Measurements from ENCODE around the gene REXO2. TPM values are rescaled to one million over a fixed set of nuclear protein-coding genes. Genes with fewer than 3 reads are reported as not detected.

REXO2 gene
- total RNA-seq (10 to 100 TPM; 77.0 to 97.1 TPM), polyA plus RNA-seq (ENCODE audit: insufficient read length in 6 of 6) (100 to 1,000 TPM in 1 of 6 donors, 10 to 100 TPM in 5; 72.1 to 101 (median 86.0) TPM)
- long read RNA-seq, donor 1, transcript REXO2-220 (7 exons, 1,158 nt), result major isoform, 50 of 58 reads
- long read RNA-seq, donor 1, partial matches to known transcripts, result 0 of 58 reads
- long read RNA-seq, donor 1, other reads (novel, unspliced or antisense), result 0 of 58 reads
- long read RNA-seq, donor 2, transcript REXO2-220 (7 exons, 1,158 nt), result major isoform, 32 of 38 reads
- long read RNA-seq, donor 2, partial matches to known transcripts, result 0 of 38 reads
- long read RNA-seq, donor 2, other reads (novel, unspliced or antisense), result 0 of 38 reads
- long read RNA-seq, donor 3, transcript REXO2-220 (7 exons, 1,158 nt), result major isoform, 17 of 32 reads
- long read RNA-seq, donor 3, partial matches to known transcripts, result 10 of 32 reads
- long read RNA-seq, donor 3, other reads (novel, unspliced or antisense), result 0 of 32 reads
- long read RNA-seq, donor 4, transcript REXO2-220 (7 exons, 1,158 nt), result major isoform, 98 of 117 reads
- long read RNA-seq, donor 4, transcript REXO2-204 (4 exons, 1,081 nt), result minor isoform, 8 of 117 reads
- long read RNA-seq, donor 4, partial matches to known transcripts, result 1 of 117 reads
- long read RNA-seq, donor 4, other reads (novel, unspliced or antisense), result 6 of 117 reads
- long read RNA-seq, donor 5, transcript REXO2-220 (7 exons, 1,158 nt), result major isoform, 30 of 41 reads
- long read RNA-seq, donor 5, partial matches to known transcripts, result 0 of 41 reads
- long read RNA-seq, donor 5, other reads (novel, unspliced or antisense), result 0 of 41 reads
- long read RNA-seq, donor 6, transcript REXO2-220 (7 exons, 1,158 nt), result major isoform, 17 of 20 reads
- long read RNA-seq, donor 6, partial matches to known transcripts, result 0 of 20 reads
- long read RNA-seq, donor 6, other reads (novel, unspliced or antisense), result 0 of 20 reads
- long read RNA-seq, donor 7, transcript REXO2-220 (7 exons, 1,158 nt), result major isoform, 13 of 20 reads
- long read RNA-seq, donor 7, partial matches to known transcripts, result 5 of 20 reads
- long read RNA-seq, donor 7, other reads (novel, unspliced or antisense), result 0 of 20 reads
- long read RNA-seq, donor 8, transcript REXO2-220 (7 exons, 1,158 nt), result major isoform, 20 of 25 reads
- long read RNA-seq, donor 8, partial matches to known transcripts, result 0 of 25 reads
- long read RNA-seq, donor 8, other reads (novel, unspliced or antisense), result 0 of 25 reads
- long read RNA-seq, donor 9, partial matches to known transcripts, result 0 of 1 reads
- long read RNA-seq, donor 9, other reads (novel, unspliced or antisense), result 0 of 1 reads
- long read RNA-seq, donor 10, transcript REXO2-220 (7 exons, 1,158 nt), result major isoform, 90 of 98 reads
- long read RNA-seq, donor 10, partial matches to known transcripts, result 0 of 98 reads
- long read RNA-seq, donor 10, other reads (novel, unspliced or antisense), result 6 of 98 reads
- long read RNA-seq, donor 11, transcript REXO2-220 (7 exons, 1,158 nt), result major isoform, 27 of 51 reads
- long read RNA-seq, donor 11, partial matches to known transcripts, result 18 of 51 reads
- long read RNA-seq, donor 11, other reads (novel, unspliced or antisense), result 0 of 51 reads
- long read RNA-seq, donor 12, transcript REXO2-220 (7 exons, 1,158 nt), result major isoform, 26 of 33 reads
- long read RNA-seq, donor 12, partial matches to known transcripts, result 0 of 33 reads
- long read RNA-seq, donor 12, other reads (novel, unspliced or antisense), result 0 of 33 reads

- peaks cover 11 to 22% of the 10 kb centered on the region in 2 donors for H3K4me1 ChIP-seq
- ATAC-seq, result peak; percentile 99
- intact Hi-C loops (cut with DNase I), result no loop called here
- peaks cover 0 to 8% of the 10 kb centered on the region in 2 donors for H3K36me3 ChIP-seq
- no peaks in the 10 kb centered on the region for H3K27me3 ChIP-seq
- peak within 1 kb of the TSS; percentile 75 to 86 for H3K27ac ChIP-seq
- H3K4me3 ChIP-seq, result peak within 1 kb of the TSS; percentile 71 to 79
- TF ChIP-seq CTCF (IDR thresholded peaks at IDR 0.05), result peak in 1 of 2 donors; percentile 26
- H3K9me3 ChIP-seq, result no peaks in the 10 kb centered on the region
- DNase-seq, result peak; percentile 87 to 97 (median 96)
Observed at GRCh38 chr11:114439229-114440120, at the start of gene REXO2. Gene REXO2, plus strand, starts transcription at chr11:114439467. Its CDS starts 62 bp downstream, at chr11:114439529.

GRCh38 chr11:114392735-114393667 lies 46.3 kb upstream of the REXO2 start:
- peaks cover 0 to 11% of the 10 kb centered on the region in 2 donors for H3K4me1 ChIP-seq
- no peak overlapping the region for H3K4me3 ChIP-seq
- TF ChIP-seq CTCF (IDR thresholded peaks at IDR 0.05), result no peak
- no peaks in the 10 kb centered on the region for H3K9me3 ChIP-seq
- intact Hi-C loops (cut with DNase I), result no loop called here
- no peaks in the 10 kb centered on the region for H3K27me3 ChIP-seq
- no peak overlapping the region for H3K27ac ChIP-seq
- ATAC-seq (peak; percentile 65), DNase-seq (no peak)
- H3K36me3 ChIP-seq, result no peaks in the 10 kb centered on the region

- Histone ChIP-seq H3K27me3 (no peaks in the 10 kb centered on the region), H3K4me1 (peaks cover 13 to 29% of the 10 kb centered on the region in 2 donors), H3K4me3 (no peak overlapping the region), H3K27ac (no peak overlapping the region), H3K9me3 (no peaks in the 10 kb centered on the region), H3K36me3 (no peaks in the 10 kb centered on the region)
- DNase-seq (no peak), ATAC-seq (no peak)
- intact Hi-C loops (cut with DNase I), result no loop called here
- no peak for TF ChIP-seq CTCF (IDR thresholded peaks at IDR 0.05)
Observed at GRCh38 chr11:114395736-114396135, 43.5 kb upstream of the REXO2 start.

All from left lung (tissue), 14 donors.